ENCODE measurements around the gene MTOR.
"Not testable (repeated sequence)": the region's sequence is repeated elsewhere in the genome, so short reads cannot be mapped to it uniquely, and the experiment has no call there.

Gene MTOR

GRCh38 chr1:11101347-11101746 lies 161.0 kb downstream of the MTOR start:
- Histone ChIP-seq H3K27ac (replicated peaks) (no peak overlapping the region), H3K27me3 (ENCODE audit: insufficient read depth, poor library complexity, severe bottlenecking) (no peaks in the 10 kb centered on the region), H3K4me3 (replicated peaks; ENCODE audit: insufficient read depth, low read length) (no peak overlapping the region)
- no peak for DNase-seq (ENCODE audit: low read depth in 1 of 2, low spot score in 1 of 2)
- TF ChIP-seq REST (IDR thresholded peaks at IDR 0.05; ENCODE audit: insufficient replicate concordance, low read depth) (no peak), POLR2AphosphoS5 (IDR thresholded peaks at IDR 0.05; ENCODE audit: low read depth) (no peak), SPI1 (IDR thresholded peaks at IDR 0.05; ENCODE audit: borderline replicate concordance, low read depth) (no peak), CTCF (IDR thresholded peaks at IDR 0.05; ENCODE audit: insufficient read depth, low read length) (no peak), GABPA (IDR thresholded peaks at IDR 0.05; ENCODE audit: low read depth) (no peak)

GRCh38 chr1:11100806-11101205 lies 161.5 kb downstream of the MTOR start:
- H3K27me3 ChIP-seq (ENCODE audit: insufficient read depth, poor library complexity, severe bottlenecking); H3K27ac ChIP-seq (replicated peaks); H3K4me3 ChIP-seq (replicated peaks; ENCODE audit: insufficient read depth, low read length); DNase-seq (ENCODE audit: low read depth in 1 of 2, low spot score in 1 of 2): not testable (repeated sequence)

GRCh38 chr1:11100149-11100493 lies 162.2 kb downstream of the MTOR start:
- H3K27me3 ChIP-seq (ENCODE audit: insufficient read depth, poor library complexity, severe bottlenecking): no peaks in the 10 kb centered on the region
- DNase-seq (ENCODE audit: low read depth in 1 of 2, low spot score in 1 of 2): no peak
- TF ChIP-seq GABPA (IDR thresholded peaks at IDR 0.05; ENCODE audit: low read depth): no peak
- no peak for TF ChIP-seq POLR2AphosphoS5 (IDR thresholded peaks at IDR 0.05; ENCODE audit: low read depth)
- no peak for TF ChIP-seq SPI1 (IDR thresholded peaks at IDR 0.05; ENCODE audit: borderline replicate concordance, low read depth)
- no peak for TF ChIP-seq REST (IDR thresholded peaks at IDR 0.05; ENCODE audit: insufficient replicate concordance, low read depth)
- TF ChIP-seq CTCF (IDR thresholded peaks at IDR 0.05; ENCODE audit: insufficient read depth, low read length): no peak
- peak overlapping the region; percentile 96 for H3K27ac ChIP-seq (replicated peaks)
- H3K4me3 ChIP-seq (replicated peaks; ENCODE audit: insufficient read depth, low read length): peak overlapping the region; percentile 99

GRCh38 chr1:11099310-11100148 lies 162.8 kb downstream of the MTOR start, which contains the start of gene EXOSC10:
TSS of gene EXOSC10 (minus strand) at chr1:11099869. CDS start at chr1:11099831, 38 bp downstream.
- Histone ChIP-seq H3K4me3 (replicated peaks; ENCODE audit: insufficient read depth, low read length) (peak within 1 kb of the TSS; percentile 99), H3K27me3 (ENCODE audit: insufficient read depth, poor library complexity, severe bottlenecking) (no peaks in the 10 kb centered on the region), H3K27ac (replicated peaks) (peak within 1 kb of the TSS; percentile 96)
- peak; percentile 85 to 92 for DNase-seq (ENCODE audit: low read depth in 1 of 2, low spot score in 1 of 2)
- TF ChIP-seq GABPA (IDR thresholded peaks at IDR 0.05; ENCODE audit: low read depth) (no peak), REST (IDR thresholded peaks at IDR 0.05; ENCODE audit: insufficient replicate concordance, low read depth) (peak; percentile 71), POLR2AphosphoS5 (IDR thresholded peaks at IDR 0.05; ENCODE audit: low read depth) (peak; percentile 65), SPI1 (IDR thresholded peaks at IDR 0.05; ENCODE audit: borderline replicate concordance, low read depth) (no peak), CTCF (IDR thresholded peaks at IDR 0.05; ENCODE audit: insufficient read depth, low read length) (no peak)
